Activated CD4-positive, alpha-beta T cell treated with anti-CD3 and anti-CD28 coated beads for 36 hours (primary cell): ENCODE measurements around the gene SLC23A1. TPM values are rescaled to one million over a fixed set of nuclear protein-coding genes. Genes with fewer than 3 reads are reported as not detected.
A peak's percentile ranks its signal among the peaks of the same experiment; 100 is the strongest.

Source experiments
- ATAC-seq: fragments of 200-7000 bp; cut with Tn5 transposase; one replicate; pipeline ENCODE4 v1.10.0; 2021; ENCODE audit warnings: mild to moderate bottlenecking, moderate library complexity
- CTCF ChIA-PET: fragments of 350-600 bp; sonication (Branson Sonifier 250); formaldehyde crosslinking; loops from one replicate; lab custom pipeline; 2021; ENCODE audit warnings: antibody characterized with exemption; lab: Charles Lee
- POLR2A ChIA-PET: fragments of 350-600 bp; sonication (Branson Sonifier 250); formaldehyde crosslinking; loops from one replicate; lab custom pipeline; 2021; ENCODE audit warnings: antibody characterized with exemption, inconsistent platforms; lab: Charles Lee
- DNase-seq: peaks from one replicate; pipeline ENCODE4 v3.0.0-alpha.2; 2020
- H3K27ac Mint-ChIP-seq: one replicate; pipeline ENCODE4 v1.8.0; 2021; ENCODE audit warnings: mixed read lengths
- H3K27me3 Mint-ChIP-seq: one replicate; pipeline ENCODE4 v1.8.0; 2021; ENCODE audit warnings: mixed read lengths
- H3K36me3 Mint-ChIP-seq: one replicate; pipeline ENCODE4 v1.8.0; 2021; ENCODE audit warnings: low read depth, mixed read lengths
- H3K4me1 Mint-ChIP-seq: one replicate; pipeline ENCODE4 v1.8.0; 2021; ENCODE audit warnings: mixed read lengths
- H3K4me3 Mint-ChIP-seq: one replicate; pipeline ENCODE4 v1.8.0; 2021; ENCODE audit warnings: mild to moderate bottlenecking, moderate library complexity, mixed read lengths
- H3K9me3 Mint-ChIP-seq: one replicate; pipeline ENCODE4 v1.8.0; 2021; ENCODE audit warnings: low read depth, mixed read lengths
- intact Hi-C, 2 experiments: fragments of 100-400 bp; cut with DNase I in 1 of 2; cut with micrococcal nuclease in 1 of 2; formaldehyde crosslinking; loops; one replicate each; pipeline versions ENCODE4 v1.14.2 to v1.15.1; 2022 to 2024; cut with DNase I, micrococcal nuclease
- total RNA-seq, 2 experiments: library from RNA; stranded (reverse); gene quantifications; one replicate each; pipeline ENCODE4 v1.2.3, GENCODE V29; 2021

The SLC23A1 gene
- total RNA-seq, 2 experiments from 2014 or later = 0.43 to 0.53 TPM

GRCh38 chr5:139383993-139384590 lies 995 bp upstream of the SLC23A1 start:
- ATAC-seq (no peak), DNase-seq (no peak)
- Mint-ChIP-seq H3K4me1 (peaks cover 27% of the 10 kb centered on the region), H3K27me3 (no peaks in the 10 kb centered on the region), H3K4me3 (no peak overlapping the region), H3K9me3 (no peaks in the 10 kb centered on the region), H3K36me3 (no peaks in the 10 kb centered on the region), H3K27ac (peak overlapping the region; percentile 58)
- POLR2A ChIA-PET = no interaction called here
- intact Hi-C loops = no loop called here
- CTCF ChIA-PET = no interaction called here

- ChIA-PET CTCF (no interaction called here), POLR2A (no interaction called here)
- H3K36me3 Mint-ChIP-seq = no peaks in the 10 kb centered on the region
- intact Hi-C loops = no loop called here
- peaks cover 23% of the 10 kb centered on the region for H3K4me1 Mint-ChIP-seq
- no peaks in the 10 kb centered on the region for H3K9me3 Mint-ChIP-seq
- no peaks in the 10 kb centered on the region for H3K27me3 Mint-ChIP-seq
- DNase-seq (no peak), ATAC-seq (no peak)
- H3K27ac Mint-ChIP-seq = no peak overlapping the region
- H3K4me3 Mint-ChIP-seq = no peak overlapping the region
Observed at GRCh38 chr5:139382807-139383206, 290 bp downstream of the SLC23A1 start.

- H3K4me3 Mint-ChIP-seq = no peak overlapping the region
- peaks cover 2% of the 10 kb centered on the region for H3K36me3 Mint-ChIP-seq
- POLR2A ChIA-PET = no interaction called here
- CTCF ChIA-PET = interaction anchor here (0.8 kb wide), 1 partner anchor 115 kb away, joined by 5 read pairs; no protein-coding TSS in a partner anchor
- H3K27ac Mint-ChIP-seq = no peak overlapping the region
- no peak for ATAC-seq
- peaks cover 23% of the 10 kb centered on the region for H3K4me1 Mint-ChIP-seq
- intact Hi-C loops = no loop called here
- H3K9me3 Mint-ChIP-seq = no peaks in the 10 kb centered on the region
- DNase-seq = no peak
- H3K27me3 Mint-ChIP-seq = no peaks in the 10 kb centered on the region
Observed at GRCh38 chr5:139381837-139382761, 998 bp downstream of the SLC23A1 start.

GRCh38 chr5:139379626-139380449 lies 3.3 kb downstream of the SLC23A1 start:
- Mint-ChIP-seq H3K27me3 (no peaks in the 10 kb centered on the region), H3K27ac (no peak overlapping the region), H3K9me3 (no peaks in the 10 kb centered on the region), H3K4me3 (no peak overlapping the region), H3K4me1 (peaks cover 7% of the 10 kb centered on the region), H3K36me3 (peaks cover 2% of the 10 kb centered on the region)
- DNase-seq = no peak
- no peak for ATAC-seq
- POLR2A ChIA-PET = interaction anchor here (0.6 kb wide), 1 partner anchor 35 kb away, joined by 3 read pairs; no protein-coding TSS in a partner anchor
- CTCF ChIA-PET = no interaction called here
- intact Hi-C loops = no loop called here

- CTCF ChIA-PET = no interaction called here
Observed at GRCh38 chr5:139378941-139379361, 4.1 kb downstream of the SLC23A1 start.

GRCh38 chr5:139378101-139378825 lies 4.8 kb downstream of the SLC23A1 start:
- Mint-ChIP-seq H3K9me3 (no peaks in the 10 kb centered on the region), H3K36me3 (peaks cover 2% of the 10 kb centered on the region), H3K27me3 (no peaks in the 10 kb centered on the region), H3K27ac (no peak overlapping the region), H3K4me1 (no peaks in the 10 kb centered on the region), H3K4me3 (no peak overlapping the region)
- ATAC-seq (no peak), DNase-seq (no peak)
- intact Hi-C loops = no loop called here
- POLR2A ChIA-PET = no interaction called here
- CTCF ChIA-PET = no interaction called here

More at GRCh38 chr5:139378941-139379361, 4.1 kb downstream of the SLC23A1 start:
- Mint-ChIP-seq H3K27me3 (no peaks in the 10 kb centered on the region), H3K27ac (no peak overlapping the region), H3K4me3 (no peak overlapping the region), H3K4me1 (no peaks in the 10 kb centered on the region), H3K9me3 (no peaks in the 10 kb centered on the region), H3K36me3 (peaks cover 2% of the 10 kb centered on the region)
- ATAC-seq (no peak), DNase-seq (no peak)
- intact Hi-C loops = no loop called here
- POLR2A ChIA-PET = interaction anchor here (0.6 kb wide), 1 partner anchor 36 kb away, joined by 3 read pairs; no protein-coding TSS in a partner anchor

- ATAC-seq (no peak), DNase-seq (no peak)
- ChIA-PET CTCF (interaction anchor here (0.6 kb wide), 1 partner anchor 16 kb away, joined by 3 read pairs; no protein-coding TSS in a partner anchor), POLR2A (interaction anchor here (0.6 kb wide), 1 partner anchor 26 kb away, joined by 7 read pairs; no protein-coding TSS in a partner anchor)
- intact Hi-C loops = no loop called here
- Mint-ChIP-seq H3K9me3 (no peaks in the 10 kb centered on the region), H3K27ac (no peak overlapping the region), H3K4me1 (peaks cover under 1% of the 10 kb centered on the region), H3K27me3 (no peaks in the 10 kb centered on the region), H3K36me3 (peaks cover 4% of the 10 kb centered on the region), H3K4me3 (no peak overlapping the region)
Observed at GRCh38 chr5:139377226-139377625, 5.9 kb downstream of the SLC23A1 start.

- Mint-ChIP-seq H3K9me3 (no peaks in the 10 kb centered on the region), H3K36me3 (peaks cover 8% of the 10 kb centered on the region), H3K4me3 (no peak overlapping the region), H3K27ac (no peak overlapping the region), H3K27me3 (no peaks in the 10 kb centered on the region), H3K4me1 (peaks cover 9% of the 10 kb centered on the region)
- POLR2A ChIA-PET = interaction anchor here (0.6 kb wide), 1 partner anchor 169 kb away, joined by 4 read pairs; no protein-coding TSS in a partner anchor
- DNase-seq (no peak), ATAC-seq (no peak)
- CTCF ChIA-PET = interaction anchor here (1.1 kb wide), 1 partner anchor 411 kb away, joined by 3 read pairs; no protein-coding TSS in a partner anchor
- intact Hi-C loops = no loop called here
Observed at GRCh38 chr5:139376364-139376763, 6.7 kb downstream of the SLC23A1 start.

- Mint-ChIP-seq H3K27me3 (no peaks in the 10 kb centered on the region), H3K4me3 (no peak overlapping the region), H3K9me3 (no peaks in the 10 kb centered on the region), H3K4me1 (peaks cover 12% of the 10 kb centered on the region), H3K27ac (no peak overlapping the region), H3K36me3 (peaks cover 10% of the 10 kb centered on the region)
- CTCF ChIA-PET = interaction anchor here (0.8 to 1.1 kb wide), 2 partner anchors 144 to 223 kb away, joined by 3 read pairs; no protein-coding TSS in a partner anchor
- no peak for DNase-seq
- no peak for ATAC-seq
- intact Hi-C loops = no loop called here
- POLR2A ChIA-PET = no interaction called here
Observed at GRCh38 chr5:139374909-139375308, 8.2 kb downstream of the SLC23A1 start.
